Peyer's patch (tissue), 4 donors: Measurements from ENCODE around the gene SH3RF3. TPM values are rescaled to one million over a fixed set of nuclear protein-coding genes. Genes with fewer than 3 reads are reported as not detected.

Source experiments
- DNase-seq, 3 donors: peaks; one replicate each; pipeline ENCODE4 v3.0.0-alpha.2; 2017 to 2019
- H3K27ac ChIP-seq, 4 donors: fragments of 200-600 bp; sonication (generic); one replicate each; pipeline ENCODE4 v1.5.1; 2016 to 2019
- H3K27me3 ChIP-seq, 2 donors: fragments of 200-600 bp; sonication (generic); one replicate each; pipeline ENCODE4 v1.5.1; 2019
- H3K36me3 ChIP-seq, 3 donors: fragments of 200-600 bp; sonication (generic); one replicate each; pipeline ENCODE4 v1.5.1; 2016 to 2019
- H3K4me1 ChIP-seq, 4 donors: fragments of 200-600 bp; sonication (generic); one replicate each; pipeline ENCODE4 v1.5.1; 2016 to 2019
- H3K4me3 ChIP-seq, 4 donors: fragments of 200-600 bp; sonication (generic); 1 replicate in 3 of 4; 2 replicates in 1 of 4; pipeline ENCODE4 v1.5.1; 2016 to 2019; ENCODE audit warnings: mild to moderate bottlenecking in 1 of 4
- H3K9me3 ChIP-seq, 4 donors: fragments of 200-600 bp; sonication (generic); one replicate each; pipeline ENCODE4 v1.5.1; 2016 to 2019; ENCODE audit warnings: mild to moderate bottlenecking in 1 of 4
- POLR2A ChIP-seq, 2 donors: fragments of 450-650 bp; IDR thresholded peaks; one replicate each; pipeline ENCODE4 v1.5.1; 2017; ENCODE audit warnings: antibody characterized with exemption in 2 of 2, mild to moderate bottlenecking in 2 of 2, moderate library complexity in 2 of 2
- total RNA-seq, 4 donors: library from RNA; depleted of rRNA; stranded (reverse); fragments of >200 nt; gene quantifications; one replicate each; pipeline ENCODE4 v1.1.0, GENCODE V29; 2016
- TF ChIP-seq, protein P1 (sequence below), 6 experiments: fragments of 450-650 bp in 4 of 6; fragments of 200-600 bp in 2 of 6; sonication (generic) in 1 of 6; IDR thresholded peaks; one replicate each; pipeline ENCODE4 v1.5.1; 2017 to 2019; ENCODE audit warnings: antibody characterized with exemption in 6 of 6, mild to moderate bottlenecking in 3 of 6, moderate library complexity in 1 of 6

The SH3RF3 gene
- total RNA-seq, 4 donors from 2014 or later: 1.1 to 5.0 (median 3.3) TPM

DNA sequence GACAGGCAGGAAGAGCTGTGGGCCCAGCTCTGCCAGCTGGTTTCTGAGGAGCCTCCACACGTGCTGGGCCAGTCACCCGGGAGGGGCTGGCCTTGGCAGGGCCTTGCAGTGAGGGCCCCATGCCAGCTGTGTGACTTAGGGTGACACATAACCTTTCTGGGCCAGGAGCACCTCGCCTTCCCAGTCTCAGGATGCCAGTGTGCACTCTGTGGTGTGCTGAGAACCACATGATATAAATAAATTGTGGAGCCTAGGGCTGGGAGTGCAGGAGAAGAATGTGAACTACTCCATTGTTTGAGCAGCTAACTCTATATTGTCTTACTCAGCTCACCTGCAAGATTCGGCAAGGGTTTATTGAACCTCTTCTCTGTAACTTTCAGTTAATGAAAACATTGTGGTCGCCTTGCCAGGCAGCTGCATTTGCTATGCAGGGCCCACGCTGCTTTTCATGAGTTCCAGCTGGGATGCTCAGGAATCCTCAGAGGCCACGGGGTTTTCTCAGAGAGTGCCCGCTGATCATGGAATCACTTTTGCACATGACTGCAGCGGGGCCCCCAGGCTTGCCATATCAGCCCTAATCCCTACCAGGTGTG, 222.3 kb downstream of the SH3RF3 start:
- Histone ChIP-seq H3K4me1 (peaks cover 0 to 9% (median 0%) of the 10 kb centered on the region in 4 donors), H3K9me3 (no peaks in the 10 kb centered on the region), H3K27me3 (no peaks in the 10 kb centered on the region), H3K27ac (no peak overlapping the region), H3K36me3 (no peaks in the 10 kb centered on the region), H3K4me3 (no peak overlapping the region)
- no peak for DNase-seq
- TF ChIP-seq, protein P1, sequence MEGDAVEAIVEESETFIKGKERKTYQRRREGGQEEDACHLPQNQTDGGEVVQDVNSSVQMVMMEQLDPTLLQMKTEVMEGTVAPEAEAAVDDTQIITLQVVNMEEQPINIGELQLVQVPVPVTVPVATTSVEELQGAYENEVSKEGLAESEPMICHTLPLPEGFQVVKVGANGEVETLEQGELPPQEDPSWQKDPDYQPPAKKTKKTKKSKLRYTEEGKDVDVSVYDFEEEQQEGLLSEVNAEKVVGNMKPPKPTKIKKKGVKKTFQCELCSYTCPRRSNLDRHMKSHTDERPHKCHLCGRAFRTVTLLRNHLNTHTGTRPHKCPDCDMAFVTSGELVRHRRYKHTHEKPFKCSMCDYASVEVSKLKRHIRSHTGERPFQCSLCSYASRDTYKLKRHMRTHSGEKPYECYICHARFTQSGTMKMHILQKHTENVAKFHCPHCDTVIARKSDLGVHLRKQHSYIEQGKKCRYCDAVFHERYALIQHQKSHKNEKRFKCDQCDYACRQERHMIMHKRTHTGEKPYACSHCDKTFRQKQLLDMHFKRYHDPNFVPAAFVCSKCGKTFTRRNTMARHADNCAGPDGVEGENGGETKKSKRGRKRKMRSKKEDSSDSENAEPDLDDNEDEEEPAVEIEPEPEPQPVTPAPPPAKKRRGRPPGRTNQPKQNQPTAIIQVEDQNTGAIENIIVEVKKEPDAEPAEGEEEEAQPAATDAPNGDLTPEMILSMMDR (IDR thresholded peaks at IDR 0.05): no peak
- no peak for TF ChIP-seq POLR2A (IDR thresholded peaks at IDR 0.05)

DNA sequence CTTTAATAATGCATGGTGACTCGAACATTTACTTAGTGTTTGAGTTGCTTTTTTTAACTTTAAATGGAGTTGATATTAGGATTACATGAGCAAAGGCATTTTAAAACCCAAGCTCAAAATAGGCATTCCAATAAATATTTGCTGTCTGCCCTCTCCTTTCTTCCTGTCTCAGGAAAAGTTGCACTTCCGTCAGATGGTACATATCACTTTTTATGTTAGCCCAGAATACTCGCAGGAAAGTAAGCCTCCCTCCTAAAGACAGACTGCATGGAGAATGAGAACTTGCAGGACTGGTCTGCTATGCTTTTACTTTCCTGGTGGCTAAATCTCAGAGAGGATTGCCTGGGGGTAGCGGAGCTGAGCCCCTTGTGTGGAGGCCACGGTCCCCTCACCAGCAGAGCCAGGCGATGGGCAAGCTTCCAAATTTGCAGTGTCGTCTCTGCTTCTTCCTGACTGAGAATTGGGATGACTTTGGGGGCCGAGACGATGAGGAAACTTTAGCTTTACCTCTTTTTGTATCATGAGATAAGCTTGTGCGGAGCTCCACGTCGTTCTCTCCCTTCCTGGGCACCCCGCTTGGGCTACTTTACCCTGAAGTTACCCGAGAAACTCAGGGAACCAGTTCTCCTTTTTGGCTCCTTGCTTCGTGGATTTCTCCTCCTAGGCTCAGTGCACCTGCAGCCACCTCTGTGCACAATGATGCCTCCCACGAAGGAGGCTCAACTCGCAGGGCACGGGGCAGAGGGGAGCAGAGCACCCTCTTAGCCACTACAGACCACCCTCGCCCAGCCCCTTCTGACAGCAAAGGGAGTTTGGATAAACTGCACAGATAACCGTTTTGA, 223.3 kb downstream of the SH3RF3 start:
- no peak for TF ChIP-seq POLR2A (IDR thresholded peaks at IDR 0.05)
- TF ChIP-seq, protein P1 (IDR thresholded peaks at IDR 0.05): no peak
- DNase-seq: peak in 1 of 3 donors; percentile 3
- no peak overlapping the region for H3K4me3 ChIP-seq
- H3K27ac ChIP-seq: no peak overlapping the region
- H3K9me3 ChIP-seq: no peaks in the 10 kb centered on the region
- peaks cover 0 to 9% (median 0%) of the 10 kb centered on the region in 4 donors for H3K4me1 ChIP-seq
- H3K27me3 ChIP-seq: no peaks in the 10 kb centered on the region
- H3K36me3 ChIP-seq: no peaks in the 10 kb centered on the region

DNA sequence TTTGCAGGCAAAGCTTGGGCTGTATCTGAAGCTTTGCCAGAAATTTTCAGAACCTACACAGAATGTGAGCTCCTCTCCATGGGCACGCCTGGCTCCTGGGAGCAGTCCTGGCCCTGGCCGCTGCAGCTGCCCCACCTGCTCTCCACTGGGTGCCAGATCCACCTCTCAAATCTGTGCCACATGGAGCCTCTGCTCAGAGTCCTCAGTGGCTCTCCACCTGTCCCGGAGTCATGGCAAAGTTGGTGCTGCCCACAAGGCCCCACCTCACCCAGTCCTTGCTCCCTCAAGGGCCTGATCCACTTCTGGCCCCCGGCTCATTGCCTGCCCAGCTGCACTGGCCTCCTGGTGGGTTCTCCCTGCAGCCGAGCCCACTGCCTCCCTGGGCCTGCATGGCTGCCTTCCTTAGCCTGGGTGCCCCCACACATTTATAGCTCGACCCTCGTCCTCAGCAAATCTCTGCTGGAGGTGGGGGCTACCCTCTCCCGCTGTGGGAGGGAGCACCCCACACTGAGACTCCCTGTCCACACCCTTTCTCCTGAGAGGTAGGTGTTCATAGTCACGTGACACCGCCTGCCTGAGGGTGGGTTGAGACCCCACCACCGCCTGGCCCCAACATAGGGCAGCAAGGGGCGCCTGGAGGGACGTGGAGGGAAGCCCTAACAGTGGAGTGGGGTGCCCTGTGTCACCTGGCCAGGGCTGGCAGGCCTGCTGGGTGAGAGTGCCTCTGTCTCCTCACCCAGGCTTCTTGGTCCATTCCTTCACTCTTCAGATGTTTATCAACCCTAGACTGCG, 224.1 kb downstream of the SH3RF3 start:
- no peaks in the 10 kb centered on the region for H3K9me3 ChIP-seq
- H3K4me1 ChIP-seq: peaks cover 0 to 9% (median 0%) of the 10 kb centered on the region in 4 donors
- TF ChIP-seq POLR2A (IDR thresholded peaks at IDR 0.05): no peak
- TF ChIP-seq, protein P1 (IDR thresholded peaks at IDR 0.05): no peak
- H3K27me3 ChIP-seq: no peaks in the 10 kb centered on the region
- no peak overlapping the region for H3K4me3 ChIP-seq
- DNase-seq: peak in 1 of 3 donors; percentile 2
- H3K27ac ChIP-seq: no peak overlapping the region
- no peaks in the 10 kb centered on the region for H3K36me3 ChIP-seq

DNA sequence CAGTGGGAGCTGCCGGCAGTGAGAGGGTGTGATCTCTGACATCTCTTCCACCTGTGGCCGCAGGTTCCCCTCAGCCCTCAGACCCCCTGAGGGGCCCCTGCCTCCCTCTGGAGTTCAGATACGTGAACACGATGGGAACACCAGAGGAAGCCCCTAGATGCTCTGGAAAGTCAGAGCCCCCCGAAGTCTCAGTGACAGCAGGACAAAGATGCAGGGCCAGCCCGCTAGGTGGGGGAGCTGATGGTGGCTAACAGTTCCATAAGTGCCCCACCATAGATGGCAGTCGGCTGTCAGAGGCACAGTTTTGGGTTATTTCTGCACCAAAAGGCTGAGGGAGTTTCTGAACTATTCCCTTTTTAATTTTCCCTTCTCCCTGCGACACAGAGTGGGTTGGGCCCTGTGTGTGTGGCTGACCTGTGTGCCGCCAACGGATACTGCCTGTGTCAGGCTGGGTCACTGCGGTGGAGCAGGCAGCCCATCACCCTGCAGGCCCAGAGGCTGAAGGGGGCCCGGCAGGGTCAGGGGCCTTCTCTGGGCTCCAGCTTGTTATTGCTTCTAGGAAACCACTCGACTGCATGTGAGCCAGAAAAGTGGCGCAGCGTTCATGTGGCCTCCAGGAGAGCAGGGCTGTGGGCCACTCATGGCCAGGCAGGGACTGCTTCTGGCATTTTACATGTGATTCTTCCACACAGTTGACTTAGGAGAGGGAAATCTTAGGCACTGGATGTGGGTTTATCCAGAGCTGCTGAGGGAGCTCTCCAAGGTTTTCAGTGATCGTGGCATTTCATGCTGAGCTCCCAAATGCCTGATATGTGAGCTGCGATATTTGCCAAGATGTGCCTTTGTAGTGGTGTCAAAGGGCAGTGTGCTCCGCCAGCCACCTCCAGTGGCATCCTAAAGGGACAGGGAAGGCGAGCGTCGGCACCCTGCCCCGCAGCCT, 225.1 kb downstream of the SH3RF3 start:
- peaks cover 0 to 7% (median 0%) of the 10 kb centered on the region in 4 donors for H3K4me1 ChIP-seq
- H3K36me3 ChIP-seq: no peaks in the 10 kb centered on the region
- H3K4me3 ChIP-seq: no peak overlapping the region
- no peaks in the 10 kb centered on the region for H3K9me3 ChIP-seq
- H3K27ac ChIP-seq: no peak overlapping the region
- H3K27me3 ChIP-seq: no peaks in the 10 kb centered on the region
- peak in 1 of 3 donors; percentile 7 for DNase-seq
- TF ChIP-seq, protein P1 (IDR thresholded peaks at IDR 0.05): no peak
- no peak for TF ChIP-seq POLR2A (IDR thresholded peaks at IDR 0.05)
